ENCODE results near the gene DNAJC27.

The DNAJC27 gene

GRCh38 chr2:24924732-24925131 lies 47.0 kb downstream of the DNAJC27 start:
- DNase-seq: no peak

GRCh38 chr2:24924266-24924665 lies 47.5 kb downstream of the DNAJC27 start:
- DNase-seq: no peak

GRCh38 chr2:24923106-24923505 lies 48.6 kb downstream of the DNAJC27 start:
- no peak for DNase-seq

- DNase-seq: no peak
These were observed 49.2 kb downstream of the DNAJC27 start for GRCh38 chr2:24922556-24922955.

- DNase-seq: peak; percentile 42
These were observed 50.8 kb downstream of the DNAJC27 start for GRCh38 chr2:24920809-24921441.

GRCh38 chr2:24920098-24920808 lies 51.5 kb downstream of the DNAJC27 start, which contains the start of gene ADCY3:
Gene ADCY3, minus strand, starts transcription at chr2:24920237. Its CDS starts 1,250 bp downstream, at chr2:24918987.
- peak; percentile 70 for DNase-seq

GRCh38 chr2:24919506-24920097 lies 52.2 kb downstream of the DNAJC27 start:
- DNase-seq: peak; percentile 12

- peak; percentile 73 for DNase-seq
These were observed 52.7 kb downstream of the DNAJC27 start for GRCh38 chr2:24919037-24919505.

- no peak for DNase-seq
These were observed 53.3 kb downstream of the DNAJC27 start for GRCh38 chr2:24918326-24919036.

GRCh38 chr2:24917731-24918325 lies 53.9 kb downstream of the DNAJC27 start:
- no peak for DNase-seq

GRCh38 chr2:24917086-24917485 lies 54.7 kb downstream of the DNAJC27 start:
- peak; percentile 54 for DNase-seq

- no peak for DNase-seq
These were observed 56.0 kb downstream of the DNAJC27 start for GRCh38 chr2:24915796-24916195.

- no peak for DNase-seq
These were observed 56.6 kb downstream of the DNAJC27 start for GRCh38 chr2:24915175-24915574.

- DNase-seq: no peak
These were observed 57.0 kb downstream of the DNAJC27 start for GRCh38 chr2:24914713-24915112.

GRCh38 chr2:24913911-24914310 lies 57.8 kb downstream of the DNAJC27 start:
- no peak for DNase-seq

- no peak for DNase-seq
These were observed 58.8 kb downstream of the DNAJC27 start for GRCh38 chr2:24912986-24913385.

- DNase-seq: no peak
These were observed 59.2 kb downstream of the DNAJC27 start for GRCh38 chr2:24912523-24912922.

GRCh38 chr2:24910245-24910644 lies 61.5 kb downstream of the DNAJC27 start:
- DNase-seq: no peak

- no peak for DNase-seq
These were observed 62.1 kb downstream of the DNAJC27 start for GRCh38 chr2:24909555-24910177.

GRCh38 chr2:24908461-24908901 lies 63.3 kb downstream of the DNAJC27 start:
- DNase-seq: no peak

- DNase-seq: no peak
These were observed 64.6 kb downstream of the DNAJC27 start for GRCh38 chr2:24907116-24907515.

- no peak for DNase-seq
These were observed 65.3 kb downstream of the DNAJC27 start for GRCh38 chr2:24906466-24906865.
